ENCODE results near the gene FAP. TPM values are rescaled to one million over a fixed set of nuclear protein-coding genes. Genes with fewer than 3 reads are reported as not detected.

Gene FAP, protein sequence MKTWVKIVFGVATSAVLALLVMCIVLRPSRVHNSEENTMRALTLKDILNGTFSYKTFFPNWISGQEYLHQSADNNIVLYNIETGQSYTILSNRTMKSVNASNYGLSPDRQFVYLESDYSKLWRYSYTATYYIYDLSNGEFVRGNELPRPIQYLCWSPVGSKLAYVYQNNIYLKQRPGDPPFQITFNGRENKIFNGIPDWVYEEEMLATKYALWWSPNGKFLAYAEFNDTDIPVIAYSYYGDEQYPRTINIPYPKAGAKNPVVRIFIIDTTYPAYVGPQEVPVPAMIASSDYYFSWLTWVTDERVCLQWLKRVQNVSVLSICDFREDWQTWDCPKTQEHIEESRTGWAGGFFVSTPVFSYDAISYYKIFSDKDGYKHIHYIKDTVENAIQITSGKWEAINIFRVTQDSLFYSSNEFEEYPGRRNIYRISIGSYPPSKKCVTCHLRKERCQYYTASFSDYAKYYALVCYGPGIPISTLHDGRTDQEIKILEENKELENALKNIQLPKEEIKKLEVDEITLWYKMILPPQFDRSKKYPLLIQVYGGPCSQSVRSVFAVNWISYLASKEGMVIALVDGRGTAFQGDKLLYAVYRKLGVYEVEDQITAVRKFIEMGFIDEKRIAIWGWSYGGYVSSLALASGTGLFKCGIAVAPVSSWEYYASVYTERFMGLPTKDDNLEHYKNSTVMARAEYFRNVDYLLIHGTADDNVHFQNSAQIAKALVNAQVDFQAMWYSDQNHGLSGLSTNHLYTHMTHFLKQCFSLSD
- not detected in 2 replicates for total RNA-seq
- long read RNA-seq = 0 reads

DNA sequence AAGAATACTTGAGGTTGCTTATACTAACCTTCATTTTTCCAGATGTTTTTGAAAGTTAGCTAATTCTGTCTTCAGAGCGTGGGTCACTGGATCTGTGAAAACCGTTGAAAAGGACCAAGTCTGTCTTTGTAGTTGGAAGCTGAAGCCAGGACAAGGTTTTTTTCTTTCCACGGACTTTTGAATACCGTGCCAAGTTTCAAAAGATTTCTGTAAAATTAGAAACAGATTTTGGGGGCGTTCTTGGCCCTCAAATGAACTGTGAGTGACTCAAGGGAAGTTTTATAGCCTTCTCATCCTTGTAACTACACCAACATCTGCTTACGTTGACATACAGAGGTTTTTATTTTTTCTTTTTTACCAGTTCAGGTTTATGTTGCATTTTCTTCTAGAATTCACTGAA, at the start of gene FAP:
TSS of gene FAP (minus strand) at position 152 of the 400 bp plus-strand sequence. CDS start at position 34, 118 bp downstream.
- TF ChIP-seq, protein P1, sequence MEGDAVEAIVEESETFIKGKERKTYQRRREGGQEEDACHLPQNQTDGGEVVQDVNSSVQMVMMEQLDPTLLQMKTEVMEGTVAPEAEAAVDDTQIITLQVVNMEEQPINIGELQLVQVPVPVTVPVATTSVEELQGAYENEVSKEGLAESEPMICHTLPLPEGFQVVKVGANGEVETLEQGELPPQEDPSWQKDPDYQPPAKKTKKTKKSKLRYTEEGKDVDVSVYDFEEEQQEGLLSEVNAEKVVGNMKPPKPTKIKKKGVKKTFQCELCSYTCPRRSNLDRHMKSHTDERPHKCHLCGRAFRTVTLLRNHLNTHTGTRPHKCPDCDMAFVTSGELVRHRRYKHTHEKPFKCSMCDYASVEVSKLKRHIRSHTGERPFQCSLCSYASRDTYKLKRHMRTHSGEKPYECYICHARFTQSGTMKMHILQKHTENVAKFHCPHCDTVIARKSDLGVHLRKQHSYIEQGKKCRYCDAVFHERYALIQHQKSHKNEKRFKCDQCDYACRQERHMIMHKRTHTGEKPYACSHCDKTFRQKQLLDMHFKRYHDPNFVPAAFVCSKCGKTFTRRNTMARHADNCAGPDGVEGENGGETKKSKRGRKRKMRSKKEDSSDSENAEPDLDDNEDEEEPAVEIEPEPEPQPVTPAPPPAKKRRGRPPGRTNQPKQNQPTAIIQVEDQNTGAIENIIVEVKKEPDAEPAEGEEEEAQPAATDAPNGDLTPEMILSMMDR (IDR thresholded peaks at IDR 0.05; ENCODE audit: unreplicated experiment) = no peak
- H3K9me3 Mint-ChIP-seq (ENCODE audit: low read depth) = no peaks in the 10 kb centered on the region
- no peak within 1 kb of the TSS for H3K4me3 Mint-ChIP-seq (ENCODE audit: low read depth)
- DNase-seq (ENCODE audit: low spot score, unreplicated experiment) = no peak
- H3K27ac Mint-ChIP-seq = no peak within 1 kb of the TSS
- H3K36me3 Mint-ChIP-seq (ENCODE audit: insufficient read depth) = no peaks in the 10 kb centered on the region
- H3K27me3 Mint-ChIP-seq = peaks cover 15% of the 10 kb centered on the region
- no peaks in the 10 kb centered on the region for H3K4me1 Mint-ChIP-seq (ENCODE audit: low read depth)

DNA sequence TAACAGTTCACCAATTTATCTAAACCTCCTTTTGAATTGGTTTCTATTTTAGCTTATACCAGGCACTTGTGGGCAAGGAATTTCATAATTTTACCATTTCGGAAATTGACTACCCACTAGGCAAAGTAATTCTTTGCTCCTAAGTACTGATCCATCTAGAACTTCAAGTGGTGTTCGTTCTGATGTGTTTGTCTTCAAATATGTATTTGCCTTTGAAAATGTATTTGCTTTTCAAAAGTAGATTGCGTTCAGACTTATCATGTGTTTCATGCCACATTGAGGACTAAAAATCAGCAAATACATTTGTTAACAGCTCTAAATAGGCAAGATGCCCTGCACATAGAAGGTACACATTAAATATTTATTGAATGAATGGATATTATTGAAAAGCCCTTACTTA, 48.5 kb upstream of the FAP start:
- no peak overlapping the region for H3K27ac Mint-ChIP-seq
- H3K4me3 Mint-ChIP-seq (ENCODE audit: low read depth) = no peak overlapping the region
- no peak for DNase-seq (ENCODE audit: low spot score, unreplicated experiment)
- H3K27me3 Mint-ChIP-seq = peaks cover 3% of the 10 kb centered on the region
- no peaks in the 10 kb centered on the region for H3K9me3 Mint-ChIP-seq (ENCODE audit: low read depth)
- TF ChIP-seq, protein P1 (IDR thresholded peaks at IDR 0.05; ENCODE audit: unreplicated experiment) = no peak
- no peaks in the 10 kb centered on the region for H3K36me3 Mint-ChIP-seq (ENCODE audit: insufficient read depth)
- H3K4me1 Mint-ChIP-seq (ENCODE audit: low read depth) = no peaks in the 10 kb centered on the region

DNA sequence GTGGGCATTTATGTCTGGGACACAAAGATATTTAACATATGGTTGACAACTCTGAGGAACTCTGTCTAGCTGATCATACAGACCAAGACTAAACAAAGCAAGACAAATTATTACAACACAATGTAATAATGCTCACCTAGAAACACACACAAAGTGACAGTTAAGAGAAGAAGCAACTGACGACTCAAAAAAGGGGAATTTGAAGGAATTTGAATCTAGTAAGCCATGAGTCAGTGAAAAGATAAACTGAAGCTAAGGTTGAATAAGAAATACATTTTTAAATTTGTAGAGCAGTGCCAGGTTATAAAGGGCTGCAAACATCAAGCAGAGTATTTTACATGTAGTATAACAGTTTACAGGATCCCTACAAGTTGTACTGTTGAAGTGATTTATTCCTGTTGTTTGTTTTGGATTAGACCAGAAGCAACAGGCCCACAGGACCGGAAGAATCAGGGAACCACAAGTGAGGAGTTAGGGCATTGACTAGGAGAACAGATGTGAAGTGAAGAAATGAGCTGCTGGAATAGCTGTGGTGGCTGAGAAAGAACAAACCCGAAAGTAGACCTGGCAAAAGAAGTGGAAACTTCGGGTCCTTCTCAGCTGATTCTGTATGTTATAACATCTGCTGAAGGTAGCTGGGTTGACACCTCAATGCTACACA, 39.6 kb upstream of the FAP start:
- TF ChIP-seq, protein P1 (IDR thresholded peaks at IDR 0.05; ENCODE audit: unreplicated experiment) = no peak

DNA sequence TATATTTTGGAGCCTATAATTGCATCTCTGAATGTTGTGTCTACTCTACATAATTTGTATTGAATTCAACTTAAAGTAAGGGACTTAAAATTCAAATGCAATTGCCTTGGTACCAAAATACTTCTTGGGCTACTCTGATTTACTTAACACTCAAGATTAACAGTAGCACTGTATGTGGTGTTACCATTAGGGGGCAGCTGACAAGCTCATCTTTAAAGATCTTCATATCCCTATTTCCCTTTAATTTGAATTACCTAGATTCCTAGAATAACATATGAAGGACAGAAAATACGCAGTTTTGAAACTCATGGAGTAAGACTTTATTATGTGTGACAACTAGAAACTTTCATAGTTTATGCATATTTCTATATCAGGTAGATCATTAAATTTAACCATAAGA, 37.4 kb upstream of the FAP start:
- TF ChIP-seq, protein P1 (IDR thresholded peaks at IDR 0.05; ENCODE audit: unreplicated experiment) = no peak
- Mint-ChIP-seq H3K36me3 (ENCODE audit: insufficient read depth) (peaks cover 1% of the 10 kb centered on the region), H3K27ac (no peak overlapping the region), H3K4me3 (ENCODE audit: low read depth) (no peak overlapping the region), H3K27me3 (no peaks in the 10 kb centered on the region), H3K4me1 (ENCODE audit: low read depth) (no peaks in the 10 kb centered on the region), H3K9me3 (ENCODE audit: low read depth) (no peaks in the 10 kb centered on the region)
- DNase-seq (ENCODE audit: low spot score, unreplicated experiment) = no peak

More for the DNA sequence above, 39.6 kb upstream of the FAP start:
- no peaks in the 10 kb centered on the region for H3K9me3 Mint-ChIP-seq (ENCODE audit: low read depth)
- no peak overlapping the region for H3K4me3 Mint-ChIP-seq (ENCODE audit: low read depth)
- H3K27me3 Mint-ChIP-seq = no peaks in the 10 kb centered on the region
- no peaks in the 10 kb centered on the region for H3K4me1 Mint-ChIP-seq (ENCODE audit: low read depth)
- H3K27ac Mint-ChIP-seq = no peak overlapping the region
- H3K36me3 Mint-ChIP-seq (ENCODE audit: insufficient read depth) = no peaks in the 10 kb centered on the region
- DNase-seq (ENCODE audit: low spot score, unreplicated experiment) = no peak

DNA sequence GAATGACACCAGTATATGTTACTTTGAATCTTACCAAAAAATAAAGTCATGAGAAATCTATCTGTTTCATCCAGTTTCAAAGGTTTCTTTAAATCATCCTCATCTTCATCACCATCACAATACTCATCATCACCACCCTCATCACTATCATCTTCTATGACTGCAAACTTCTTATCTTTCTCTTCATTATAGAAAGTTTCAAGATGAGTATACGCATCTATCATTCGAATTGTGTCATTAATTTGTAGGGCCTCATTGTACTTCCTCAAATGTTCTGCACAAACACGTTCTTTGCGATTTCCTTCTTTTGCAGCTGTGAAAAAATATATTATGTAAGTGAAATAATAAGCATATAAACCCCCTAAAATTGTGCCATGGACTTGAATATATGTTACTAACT, 34.1 kb upstream of the FAP start:
- DNase-seq (ENCODE audit: low spot score, unreplicated experiment) = no peak
- H3K27me3 Mint-ChIP-seq = no peaks in the 10 kb centered on the region
- no peak overlapping the region for H3K4me3 Mint-ChIP-seq (ENCODE audit: low read depth)
- no peaks in the 10 kb centered on the region for H3K4me1 Mint-ChIP-seq (ENCODE audit: low read depth)
- no peaks in the 10 kb centered on the region for H3K9me3 Mint-ChIP-seq (ENCODE audit: low read depth)
- H3K36me3 Mint-ChIP-seq (ENCODE audit: insufficient read depth) = peaks cover 1% of the 10 kb centered on the region
- TF ChIP-seq, protein P1 (IDR thresholded peaks at IDR 0.05; ENCODE audit: unreplicated experiment) = no peak
- no peak overlapping the region for H3K27ac Mint-ChIP-seq

All from progenitor cell of endocrine pancreas (in vitro differentiated cells).